ENCODE results near the gene ARL10.

DNA sequence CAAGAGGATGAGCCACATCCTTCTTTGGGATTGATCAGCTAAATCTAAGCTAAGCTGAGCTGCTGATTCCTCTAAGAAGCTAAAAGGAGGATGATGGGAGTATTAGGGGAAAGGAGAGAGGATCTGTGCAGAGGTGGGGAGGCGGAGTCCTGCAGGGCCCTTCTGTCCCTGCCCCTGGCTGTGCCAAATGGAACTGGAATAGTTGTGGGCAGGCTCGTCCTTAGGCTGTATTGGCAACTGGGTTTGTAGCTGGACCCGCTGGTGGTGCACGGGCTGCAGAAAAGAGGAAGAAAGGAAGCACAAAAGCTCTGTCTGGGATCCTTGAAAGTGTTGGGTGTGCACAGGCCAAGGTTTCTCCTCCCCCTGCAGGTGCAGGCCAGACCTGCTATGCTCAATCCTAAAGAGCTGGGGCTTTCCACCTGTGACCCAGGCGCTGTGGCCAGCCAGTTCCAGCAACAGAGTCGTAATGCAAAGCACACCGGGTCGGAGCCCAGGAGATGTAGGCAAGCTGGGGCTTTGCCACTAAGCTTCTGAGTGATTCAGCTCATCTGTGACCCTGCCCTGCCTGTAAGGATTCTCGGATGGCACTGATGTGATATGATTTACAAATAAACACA is 41.3 kb downstream of the ARL10 start:
- TF ChIP-seq RFX5 (IDR thresholded peaks at IDR 0.05; ENCODE audit: low read length) (no peak), EZH2phosphoT487 (IDR thresholded peaks at IDR 0.05; ENCODE audit: borderline replicate concordance, low read depth) (no peak), EP300 (IDR thresholded peaks at IDR 0.05; ENCODE audit: borderline replicate concordance in 1 of 2, low read depth in 1 of 2, low read length in 1 of 2) (no peak)
- TF ChIP-seq, protein P1, sequence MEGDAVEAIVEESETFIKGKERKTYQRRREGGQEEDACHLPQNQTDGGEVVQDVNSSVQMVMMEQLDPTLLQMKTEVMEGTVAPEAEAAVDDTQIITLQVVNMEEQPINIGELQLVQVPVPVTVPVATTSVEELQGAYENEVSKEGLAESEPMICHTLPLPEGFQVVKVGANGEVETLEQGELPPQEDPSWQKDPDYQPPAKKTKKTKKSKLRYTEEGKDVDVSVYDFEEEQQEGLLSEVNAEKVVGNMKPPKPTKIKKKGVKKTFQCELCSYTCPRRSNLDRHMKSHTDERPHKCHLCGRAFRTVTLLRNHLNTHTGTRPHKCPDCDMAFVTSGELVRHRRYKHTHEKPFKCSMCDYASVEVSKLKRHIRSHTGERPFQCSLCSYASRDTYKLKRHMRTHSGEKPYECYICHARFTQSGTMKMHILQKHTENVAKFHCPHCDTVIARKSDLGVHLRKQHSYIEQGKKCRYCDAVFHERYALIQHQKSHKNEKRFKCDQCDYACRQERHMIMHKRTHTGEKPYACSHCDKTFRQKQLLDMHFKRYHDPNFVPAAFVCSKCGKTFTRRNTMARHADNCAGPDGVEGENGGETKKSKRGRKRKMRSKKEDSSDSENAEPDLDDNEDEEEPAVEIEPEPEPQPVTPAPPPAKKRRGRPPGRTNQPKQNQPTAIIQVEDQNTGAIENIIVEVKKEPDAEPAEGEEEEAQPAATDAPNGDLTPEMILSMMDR (IDR thresholded peaks at IDR 0.05): no peak

Measured in SK-N-SH (cell line).